H7 (cell line): Measurements from ENCODE around the gene CIRBP. TPM values are rescaled to one million over a fixed set of nuclear protein-coding genes. Genes with fewer than 3 reads are reported as not detected.

ENCODE experiments used
- DNase-seq: peaks from one replicate; pipeline ENCODE4 v3.0.0; 2012
- H3K27me3 ChIP-seq: 2 replicates; pipeline ENCODE4 v1.6.0; 2011; ENCODE audit warnings: mild to moderate bottlenecking, low read length; ENCODE audit not compliant: control insufficient read depth, insufficient read depth
- H3K36me3 ChIP-seq: replicated peaks from 2 replicates; pipeline ENCODE4 v1.5.1; 2011; ENCODE audit warnings: low read length; ENCODE audit not compliant: control insufficient read depth, insufficient read depth
- H3K4me3 ChIP-seq: 2 replicates; pipeline ENCODE4 v1.5.1; 2011; ENCODE audit warnings: low read depth, mild to moderate bottlenecking, control low read depth, low read length, moderate library complexity; ENCODE audit not compliant: insufficient read depth
- total RNA-seq: library from RNA; depleted of rRNA; stranded (reverse); fragments of >200 nt; shearing (Covaris generic); gene quantifications from 2 replicates; pipeline ENCODE4 v1.2.3, GENCODE V29; 2014

The CIRBP gene
- total RNA-seq, 1 experiment from 2014 or later, result 221 TPM

DNA sequence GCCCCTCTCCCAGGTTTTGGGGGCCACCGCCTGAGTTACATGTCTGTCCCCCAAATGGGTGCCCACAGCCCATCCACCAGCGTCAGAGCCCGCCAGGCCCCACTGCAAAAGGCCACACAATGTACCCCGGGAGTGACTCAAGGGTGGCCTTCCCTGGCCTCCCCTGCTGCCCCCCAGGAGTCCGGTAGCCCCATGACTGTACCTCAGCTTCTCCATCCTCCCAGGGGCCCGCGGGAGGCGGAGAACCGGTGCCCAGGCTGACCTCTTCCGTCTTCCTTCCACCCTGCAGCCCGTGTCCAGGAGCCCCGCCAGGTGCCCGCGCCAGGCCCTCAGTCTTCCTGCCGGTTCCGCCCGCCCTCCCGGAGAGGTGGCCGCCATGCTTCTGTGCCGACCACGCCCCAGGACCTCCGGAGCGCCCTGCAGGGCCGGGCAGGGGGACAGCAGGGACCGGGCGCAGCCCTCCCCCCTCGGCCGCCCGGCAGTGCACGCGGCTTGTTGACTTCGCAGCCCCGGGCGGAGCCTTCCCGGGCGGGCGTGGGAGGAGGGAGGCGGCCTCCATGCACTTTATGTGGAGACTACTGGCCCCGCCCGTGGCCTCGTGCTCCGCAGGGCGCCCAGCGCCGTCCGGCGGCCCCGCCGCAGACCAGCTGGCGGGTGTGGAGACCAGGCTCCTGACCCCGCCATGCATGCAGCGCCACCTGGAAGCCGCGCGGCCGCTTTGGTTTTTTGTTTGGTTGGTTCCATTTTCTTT is 41.7 kb upstream of the CIRBP start:
- DNase-seq, result no peak
- Histone ChIP-seq H3K4me3 (no peak overlapping the region), H3K36me3 (peaks cover 6% of the 10 kb centered on the region), H3K27me3 (no peaks in the 10 kb centered on the region)

DNA sequence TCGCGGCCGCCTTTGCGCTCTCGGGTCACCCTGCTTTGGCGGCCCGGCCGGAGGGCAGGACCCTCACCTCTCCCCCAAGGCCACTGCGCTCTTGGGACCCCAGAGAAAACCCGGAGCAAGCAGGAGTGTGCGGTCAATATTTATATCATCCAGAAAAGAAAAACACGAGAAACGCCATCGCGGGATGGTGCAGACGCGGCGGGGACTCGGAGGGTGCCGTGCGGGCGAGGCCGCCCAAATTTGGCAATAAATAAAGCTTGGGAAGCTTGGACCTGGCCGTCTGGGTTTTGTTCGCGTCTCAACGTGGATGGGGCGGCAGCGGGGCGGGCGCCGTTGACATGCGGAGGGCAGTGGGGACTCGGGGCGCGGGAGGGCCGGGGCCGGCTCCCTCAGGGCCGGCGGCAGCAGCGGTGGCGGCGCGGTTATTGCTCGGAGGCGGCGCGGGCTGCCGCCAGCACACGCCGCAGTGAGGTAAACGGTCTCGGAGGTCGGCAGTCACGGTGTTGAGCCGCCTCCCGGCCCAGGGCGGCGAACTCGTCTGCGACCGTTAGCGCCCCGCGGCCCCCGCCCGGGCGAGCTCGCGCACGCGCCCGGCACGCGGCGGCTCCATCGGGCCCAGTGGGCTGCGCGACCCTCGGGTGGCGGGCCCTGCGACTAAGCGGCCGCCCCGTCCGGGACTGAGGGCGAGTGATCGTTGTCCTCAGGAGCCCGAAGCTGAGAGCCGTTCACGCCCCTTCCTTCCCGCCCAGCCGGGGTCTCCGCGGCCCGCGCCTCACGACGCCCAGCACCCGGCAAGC is 40.8 kb upstream of the CIRBP start:
- Histone ChIP-seq H3K4me3 (no peak overlapping the region), H3K27me3 (no peaks in the 10 kb centered on the region), H3K36me3 (peaks cover 1% of the 10 kb centered on the region)
- no peak for DNase-seq

DNA sequence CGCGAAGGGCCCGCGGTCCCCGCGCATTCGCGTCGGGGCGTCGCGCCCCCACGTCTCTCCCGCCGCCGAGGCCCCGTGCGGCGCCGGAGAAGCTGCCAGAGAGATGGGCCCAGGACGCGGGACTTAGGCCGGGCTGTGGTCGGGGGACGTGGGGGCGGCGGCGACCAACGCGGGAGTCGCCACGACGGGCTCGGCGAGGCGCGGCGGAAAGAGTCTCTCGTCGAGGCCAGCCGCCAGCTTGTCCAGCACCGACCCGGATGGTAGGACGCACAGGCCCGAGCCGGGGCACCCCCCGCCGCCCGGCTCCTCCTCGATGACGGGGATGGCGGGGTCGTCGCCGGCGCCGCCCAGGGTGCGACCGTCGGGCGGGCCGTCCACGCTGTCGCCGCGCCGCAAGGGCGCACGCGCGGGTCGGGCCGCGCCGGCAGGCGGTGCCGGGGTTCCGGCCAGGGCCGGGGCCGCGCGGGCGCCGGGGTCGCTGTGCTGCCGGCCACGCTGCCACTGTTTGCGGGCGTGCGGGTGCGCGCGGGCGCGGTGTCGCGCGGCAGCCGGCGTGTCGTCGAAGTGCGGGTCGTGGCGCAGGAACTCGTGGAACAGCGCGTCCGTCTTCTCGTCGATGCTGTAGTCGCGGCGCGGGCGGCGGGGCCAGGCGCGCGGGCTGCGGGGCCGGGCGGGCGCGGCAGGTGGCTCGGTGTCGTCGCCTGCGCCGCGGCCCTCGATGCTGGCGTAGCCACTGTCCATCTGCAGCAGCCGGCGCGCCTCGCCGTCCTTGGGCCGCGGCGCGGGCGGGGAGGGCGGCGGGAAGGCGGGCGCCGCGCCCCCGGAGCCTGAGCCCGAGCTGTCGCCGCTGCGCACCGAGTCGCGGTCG is 39.8 kb upstream of the CIRBP start:
- H3K36me3 ChIP-seq, result peaks cover 1% of the 10 kb centered on the region
- DNase-seq, result no peak
- H3K27me3 ChIP-seq, result no peaks in the 10 kb centered on the region

DNA sequence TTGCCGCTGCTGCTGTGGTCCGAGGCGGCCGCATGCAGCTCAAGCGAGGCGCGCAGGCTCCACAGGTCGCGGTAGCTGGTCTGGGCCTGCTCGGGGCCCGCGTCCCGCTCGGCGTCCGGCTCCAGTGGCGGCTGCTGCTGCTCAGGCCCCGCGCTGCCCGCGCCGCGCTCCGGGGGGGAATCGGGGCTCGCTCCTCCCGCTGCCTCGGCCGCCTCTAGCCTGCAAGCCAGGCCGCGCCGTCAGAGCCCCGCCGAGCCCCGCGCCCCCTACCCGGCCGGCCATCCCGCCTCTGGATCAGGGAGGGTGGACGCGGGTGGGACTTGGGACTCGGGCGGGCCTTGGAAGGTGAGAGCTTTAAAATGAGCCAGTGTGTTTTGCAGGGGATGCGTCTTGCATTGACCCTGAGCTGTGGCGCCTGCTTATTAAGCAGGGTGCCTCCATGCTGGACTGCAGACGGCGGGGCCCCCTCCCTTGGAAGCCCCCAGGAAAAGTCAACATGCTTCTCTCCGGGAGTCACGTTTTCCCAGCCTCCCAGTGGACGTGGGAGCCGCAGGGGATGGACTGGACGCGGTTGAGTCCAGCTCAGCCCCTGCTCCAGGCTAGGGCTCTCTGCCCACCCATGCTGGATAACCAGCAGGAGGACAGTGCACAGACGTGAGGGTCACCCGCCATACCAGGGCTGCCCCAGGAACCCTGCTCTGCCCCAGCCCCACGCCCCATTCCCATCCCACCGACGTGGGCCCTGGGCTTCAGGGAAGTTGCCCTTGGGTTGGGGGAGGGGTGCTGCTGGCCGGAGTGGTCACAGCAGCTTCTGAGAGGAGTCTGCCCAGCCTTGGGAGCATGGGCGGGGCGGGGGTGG is 39.0 kb upstream of the CIRBP start:
- Histone ChIP-seq H3K36me3 (peaks cover 1% of the 10 kb centered on the region), H3K4me3 (no peak overlapping the region), H3K27me3 (no peaks in the 10 kb centered on the region)
- no peak for DNase-seq

More for the DNA sequence above, 39.8 kb upstream of the CIRBP start:
- no peak overlapping the region for H3K4me3 ChIP-seq

DNA sequence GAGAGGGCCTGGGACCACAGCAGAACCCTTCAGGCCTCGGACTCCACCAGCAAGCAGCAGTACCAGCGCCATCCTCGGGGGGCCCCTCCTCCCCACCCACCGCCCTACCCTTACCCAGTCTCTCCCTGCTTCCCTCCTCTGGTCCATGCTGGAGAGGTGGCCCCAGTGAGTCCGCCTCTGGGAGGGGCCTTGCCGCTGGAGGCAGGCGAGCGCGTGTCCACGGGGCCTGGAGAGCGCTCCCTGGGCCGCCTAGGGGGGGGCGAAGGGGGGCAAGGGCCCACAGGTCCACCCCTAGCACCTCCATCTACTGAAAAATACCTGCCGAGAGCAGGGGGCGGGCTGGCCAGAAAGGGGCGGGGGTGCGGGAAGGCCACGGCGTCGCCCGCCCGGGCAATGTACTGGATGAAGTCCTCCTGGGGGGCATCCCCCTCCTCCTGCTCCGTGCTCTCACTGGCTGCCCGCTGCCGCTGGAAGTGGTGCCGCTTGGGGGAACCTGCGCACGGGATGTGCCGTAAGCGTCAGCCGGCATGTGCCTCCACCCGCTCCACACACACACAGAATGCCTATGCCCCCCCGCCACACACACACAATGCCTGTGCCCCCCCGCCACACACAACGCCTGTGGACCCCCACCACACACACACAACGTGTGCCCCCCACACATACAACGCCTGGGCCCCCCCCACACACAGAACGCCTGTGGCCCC is 38.2 kb upstream of the CIRBP start:
- H3K27me3 ChIP-seq, result no peaks in the 10 kb centered on the region
- peaks cover 4% of the 10 kb centered on the region for H3K36me3 ChIP-seq
- DNase-seq, result peak; percentile 90
- no peak overlapping the region for H3K4me3 ChIP-seq

DNA sequence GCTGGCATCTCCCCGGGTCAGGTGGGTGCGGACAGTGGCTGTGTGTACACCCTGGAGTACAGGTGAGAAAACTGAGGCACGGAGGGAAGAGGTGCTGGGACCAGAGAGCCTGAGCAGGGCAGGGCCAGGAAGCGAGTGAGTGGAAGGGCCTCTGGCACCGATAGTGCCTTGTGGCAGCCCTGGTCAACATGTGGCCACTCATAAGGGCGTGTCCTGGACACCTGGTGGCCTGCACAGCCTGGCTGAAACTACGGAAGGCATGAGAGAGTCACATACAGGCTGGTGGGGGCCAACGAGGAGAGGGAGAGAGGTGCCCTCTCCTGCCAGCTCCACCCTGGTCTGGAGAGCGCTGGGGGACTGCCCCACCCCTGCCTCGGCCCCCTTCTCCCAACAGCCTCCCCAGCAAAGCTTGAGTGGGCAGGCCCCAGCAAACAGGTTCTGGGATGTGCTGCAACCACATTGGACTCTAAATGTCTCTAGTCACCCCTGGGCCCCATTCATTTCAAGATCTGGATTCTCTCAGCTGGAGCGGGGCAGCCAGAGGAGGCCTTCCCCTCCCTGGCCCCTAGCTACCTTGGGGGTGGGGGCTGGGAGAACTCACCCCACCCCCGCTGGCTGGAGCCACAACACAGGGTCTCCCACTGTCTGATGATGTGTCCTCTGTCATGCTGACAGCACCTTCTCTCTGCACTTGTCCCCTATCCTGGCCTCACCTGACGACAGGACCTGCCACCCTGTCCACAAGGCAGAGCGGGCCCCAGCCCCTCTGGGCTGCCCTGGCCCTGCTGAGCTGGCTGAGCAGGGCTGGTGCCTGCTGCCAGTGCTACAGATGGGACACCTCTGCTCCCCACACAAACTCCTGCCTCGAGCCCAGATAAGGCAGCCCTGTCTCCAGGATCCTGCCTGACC is 37.1 kb upstream of the CIRBP start:
- no peak for DNase-seq
- H3K4me3 ChIP-seq, result no peak overlapping the region
- peaks cover 4% of the 10 kb centered on the region for H3K36me3 ChIP-seq
- no peaks in the 10 kb centered on the region for H3K27me3 ChIP-seq

DNA sequence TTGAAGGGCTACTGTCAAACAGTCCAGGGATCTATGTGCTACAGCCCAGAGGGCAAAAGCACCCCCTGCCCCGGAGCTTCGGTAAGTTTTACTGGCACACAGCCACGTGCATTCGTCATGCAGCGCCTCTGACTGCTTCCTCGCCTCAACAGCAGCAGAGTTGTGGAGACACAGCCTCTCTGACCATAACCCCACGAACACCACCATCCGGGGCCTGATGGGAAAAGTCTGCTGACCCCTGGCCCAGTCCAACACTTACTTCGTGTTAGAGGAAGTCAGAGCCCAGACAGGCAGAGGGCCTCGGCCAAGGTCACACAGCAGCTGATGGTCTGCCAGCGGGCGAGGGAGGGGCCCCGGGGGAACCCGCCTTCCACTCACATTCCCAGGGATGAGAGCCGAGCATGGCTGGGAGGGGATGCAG is 36.5 kb upstream of the CIRBP start:
- DNase-seq, result no peak
- peaks cover 4% of the 10 kb centered on the region for H3K36me3 ChIP-seq
- no peak overlapping the region for H3K4me3 ChIP-seq
- no peaks in the 10 kb centered on the region for H3K27me3 ChIP-seq

DNA sequence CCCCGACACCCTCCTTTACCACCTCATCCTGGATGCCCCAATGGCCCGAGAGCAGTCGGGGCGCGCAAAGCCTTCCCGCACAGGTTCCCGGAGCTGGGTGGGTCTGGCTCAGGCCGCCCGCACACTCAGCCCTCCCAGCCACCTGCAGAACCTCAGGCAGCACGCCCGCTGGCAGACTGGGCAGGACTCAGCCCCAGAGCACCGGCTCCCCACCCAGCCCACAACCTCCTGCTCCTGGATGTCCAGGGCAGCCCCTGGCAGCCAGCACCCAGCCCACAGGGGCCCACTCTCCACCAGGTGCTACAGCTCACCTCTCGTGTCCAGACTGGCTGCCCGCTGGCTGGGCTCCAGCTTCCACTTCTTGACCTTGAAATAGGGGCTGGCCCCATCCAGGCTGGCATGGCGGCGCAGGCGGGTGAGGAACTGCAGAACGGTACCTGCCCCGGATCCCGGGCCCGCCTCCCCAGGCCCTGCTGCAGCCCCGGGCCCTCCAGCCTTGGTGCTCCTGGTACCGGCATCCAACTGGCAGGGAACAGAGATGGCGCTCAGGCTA is 35.9 kb upstream of the CIRBP start:
- no peak for DNase-seq
- peaks cover 4% of the 10 kb centered on the region for H3K36me3 ChIP-seq
- H3K4me3 ChIP-seq, result no peak overlapping the region
- H3K27me3 ChIP-seq, result no peaks in the 10 kb centered on the region

DNA sequence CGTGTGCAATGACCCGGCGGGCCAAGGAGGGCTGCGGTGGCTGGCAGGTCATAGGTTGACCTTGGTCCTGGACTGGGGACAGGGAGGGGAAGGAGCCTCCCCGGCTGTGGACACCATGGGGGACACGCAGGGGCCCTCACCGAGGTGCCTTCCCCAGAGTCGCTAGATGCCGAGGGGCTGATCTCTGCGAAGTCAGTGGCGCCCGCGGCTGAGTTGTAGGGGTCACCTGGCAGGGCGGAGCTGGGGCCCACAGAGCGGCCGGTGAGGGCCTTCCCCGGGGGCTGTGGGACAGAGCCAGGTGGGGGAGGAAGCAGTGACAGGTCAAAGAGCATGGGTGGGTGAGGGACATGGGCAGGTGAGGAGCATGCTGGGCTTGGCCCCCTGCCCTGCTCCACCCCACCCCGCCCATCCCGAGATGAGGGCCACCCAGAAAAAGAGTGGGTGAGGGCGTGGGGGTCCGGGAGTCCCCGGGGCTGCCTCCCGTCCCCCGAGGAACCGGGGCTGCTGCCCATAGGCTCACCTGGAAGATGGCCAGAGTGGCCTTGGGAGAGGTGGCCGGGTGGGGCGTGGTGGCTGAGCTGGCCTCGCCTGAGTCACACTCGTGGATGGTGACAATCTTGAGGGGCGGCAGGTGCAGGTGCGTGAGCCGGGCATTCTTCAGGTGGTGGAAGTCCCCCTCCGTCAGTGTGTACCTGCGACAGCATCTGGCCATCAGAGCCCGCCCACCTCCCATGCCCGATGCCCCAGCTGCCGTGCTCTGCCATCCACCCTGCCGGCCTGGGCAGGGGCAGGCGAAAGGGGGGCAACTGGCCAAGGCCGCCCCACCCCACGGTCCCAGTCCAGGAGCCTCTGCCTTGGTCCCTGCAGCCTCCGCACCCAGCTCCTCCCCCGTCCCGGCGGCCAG is 34.8 kb upstream of the CIRBP start:
- H3K27me3 ChIP-seq, result no peaks in the 10 kb centered on the region
- peaks cover 4% of the 10 kb centered on the region for H3K36me3 ChIP-seq
- no peak overlapping the region for H3K4me3 ChIP-seq
- DNase-seq, result no peak

DNA sequence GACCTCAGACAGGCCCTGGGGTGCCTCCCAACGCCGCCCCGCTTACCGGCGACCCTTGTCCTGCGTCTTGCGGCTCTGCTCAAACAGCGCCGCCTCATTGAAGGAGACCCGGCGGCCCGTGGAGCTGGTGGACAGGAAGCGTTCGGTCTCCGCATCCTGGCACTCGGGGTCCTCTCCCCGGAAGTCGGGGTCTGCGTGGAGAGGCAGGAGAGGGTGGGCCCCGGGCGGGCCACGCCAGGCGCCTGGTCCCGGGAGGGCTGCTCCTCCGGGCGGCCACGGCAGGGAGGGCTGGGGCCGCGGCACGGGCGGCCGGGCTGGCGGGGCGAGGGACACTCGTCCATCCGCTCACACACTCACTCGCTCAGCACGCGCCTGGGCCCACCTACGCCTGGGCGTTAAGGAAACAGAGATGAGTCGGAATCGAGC is 34.2 kb upstream of the CIRBP start:
- Histone ChIP-seq H3K27me3 (no peaks in the 10 kb centered on the region), H3K4me3 (no peak overlapping the region), H3K36me3 (peaks cover 4% of the 10 kb centered on the region)
- no peak for DNase-seq

DNA sequence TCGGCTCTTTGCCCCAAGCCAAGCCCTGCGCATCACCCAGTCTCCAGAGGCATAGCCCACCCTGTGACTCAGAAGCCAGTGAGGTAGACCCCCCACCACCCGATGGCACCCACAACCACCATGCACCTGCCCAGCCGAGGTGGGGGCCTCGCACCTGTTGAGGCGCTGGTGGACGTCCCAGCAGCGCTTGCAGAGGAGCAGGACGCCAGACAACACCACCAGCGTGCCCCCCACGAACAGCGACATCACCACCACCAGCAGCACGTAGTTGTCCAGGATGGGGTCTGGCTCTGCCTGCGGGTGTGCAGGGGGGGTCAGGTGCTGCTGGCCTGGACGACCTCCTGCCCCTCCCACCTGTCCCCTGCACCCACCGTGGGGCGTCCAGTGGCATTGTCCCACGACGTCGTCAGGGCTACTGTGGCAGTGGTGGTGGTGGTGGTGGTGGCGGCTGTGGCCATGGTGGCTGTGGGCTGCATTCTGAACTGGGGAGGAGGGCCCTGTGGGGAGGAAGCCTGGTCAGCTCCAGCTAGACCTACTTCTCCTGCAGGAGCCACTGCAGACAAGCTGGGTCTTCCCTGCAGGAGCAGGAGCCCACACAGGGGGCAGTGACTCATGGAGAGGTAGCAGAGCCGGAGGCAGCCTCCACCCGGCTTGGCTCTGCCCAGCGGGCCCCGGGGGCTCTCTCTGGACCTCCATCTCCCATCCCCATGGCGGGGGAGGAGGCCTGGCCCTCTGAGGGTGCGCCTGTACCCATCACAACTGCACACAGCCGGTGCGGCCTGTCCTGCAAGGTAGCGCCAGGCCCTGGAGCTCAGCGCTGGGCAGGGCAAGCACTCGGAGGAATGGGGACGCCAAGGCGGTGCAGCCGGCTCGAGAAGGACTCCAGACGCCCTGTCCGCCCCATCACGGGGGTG is 33.2 kb upstream of the CIRBP start:
- DNase-seq, result no peak
- Histone ChIP-seq H3K27me3 (no peaks in the 10 kb centered on the region), H3K4me3 (peak overlapping the region; percentile 82)

More for the DNA sequence above, 33.2 kb upstream of the CIRBP start:
- peaks cover 4% of the 10 kb centered on the region for H3K36me3 ChIP-seq
